ENCODE data around the gene FGF18.

GRCh38 chr5:171387970-171388815, 31.3 kb upstream of the FGF18 start:
- TF ChIP-seq EZH2phosphoT487 (IDR thresholded peaks at IDR 0.05; ENCODE audit: low read depth): no peak
- no peak for TF ChIP-seq CTCF (IDR thresholded peaks at IDR 0.05; ENCODE audit: low read depth, low read length)
